OCI-LY3 (cell line): Measurements from ENCODE around the gene PCSK6.

Experiments used
- EZH2phosphoT487 ChIP-seq: fragments of 200-600 bp; shearing (Covaris generic); IDR thresholded peaks from 2 replicates; pipeline ENCODE4 v1.6.1; 2018; ENCODE audit warnings: antibody characterized with exemption, mixed run types, low read depth
- TF ChIP-seq, protein P1 (sequence below): fragments of 200-600, 300-600 bp; sonication (generic); IDR thresholded peaks from 2 replicates; pipeline ENCODE4 v1.5.1; 2014; ENCODE audit warnings: antibody characterized with exemption, low read length, low read depth

DNA sequence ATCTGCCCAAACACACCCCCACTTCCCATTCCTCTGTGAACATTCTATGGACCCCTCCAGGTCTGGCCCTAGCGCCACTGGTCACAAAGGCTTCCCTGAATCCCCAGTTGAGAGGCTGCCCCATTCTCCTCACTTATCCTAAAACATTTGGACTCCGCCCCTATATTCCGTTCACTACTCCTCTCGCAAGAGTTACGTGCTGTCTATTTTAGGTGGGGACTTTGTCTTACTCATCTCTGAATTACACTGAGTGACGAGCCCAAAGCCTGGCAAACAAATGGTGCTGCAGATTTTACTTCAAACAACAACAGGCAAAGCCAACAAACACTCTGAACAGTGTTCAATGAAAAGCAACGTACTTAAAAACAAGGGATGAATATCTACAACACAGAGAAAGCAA is 14.5 kb downstream of the PCSK6 start:
- TF ChIP-seq, protein P1, sequence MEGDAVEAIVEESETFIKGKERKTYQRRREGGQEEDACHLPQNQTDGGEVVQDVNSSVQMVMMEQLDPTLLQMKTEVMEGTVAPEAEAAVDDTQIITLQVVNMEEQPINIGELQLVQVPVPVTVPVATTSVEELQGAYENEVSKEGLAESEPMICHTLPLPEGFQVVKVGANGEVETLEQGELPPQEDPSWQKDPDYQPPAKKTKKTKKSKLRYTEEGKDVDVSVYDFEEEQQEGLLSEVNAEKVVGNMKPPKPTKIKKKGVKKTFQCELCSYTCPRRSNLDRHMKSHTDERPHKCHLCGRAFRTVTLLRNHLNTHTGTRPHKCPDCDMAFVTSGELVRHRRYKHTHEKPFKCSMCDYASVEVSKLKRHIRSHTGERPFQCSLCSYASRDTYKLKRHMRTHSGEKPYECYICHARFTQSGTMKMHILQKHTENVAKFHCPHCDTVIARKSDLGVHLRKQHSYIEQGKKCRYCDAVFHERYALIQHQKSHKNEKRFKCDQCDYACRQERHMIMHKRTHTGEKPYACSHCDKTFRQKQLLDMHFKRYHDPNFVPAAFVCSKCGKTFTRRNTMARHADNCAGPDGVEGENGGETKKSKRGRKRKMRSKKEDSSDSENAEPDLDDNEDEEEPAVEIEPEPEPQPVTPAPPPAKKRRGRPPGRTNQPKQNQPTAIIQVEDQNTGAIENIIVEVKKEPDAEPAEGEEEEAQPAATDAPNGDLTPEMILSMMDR: no peak
- TF ChIP-seq EZH2phosphoT487: no peak
